ENCODE measurements around the gene AKAP3.

AKAP3 gene

DNA sequence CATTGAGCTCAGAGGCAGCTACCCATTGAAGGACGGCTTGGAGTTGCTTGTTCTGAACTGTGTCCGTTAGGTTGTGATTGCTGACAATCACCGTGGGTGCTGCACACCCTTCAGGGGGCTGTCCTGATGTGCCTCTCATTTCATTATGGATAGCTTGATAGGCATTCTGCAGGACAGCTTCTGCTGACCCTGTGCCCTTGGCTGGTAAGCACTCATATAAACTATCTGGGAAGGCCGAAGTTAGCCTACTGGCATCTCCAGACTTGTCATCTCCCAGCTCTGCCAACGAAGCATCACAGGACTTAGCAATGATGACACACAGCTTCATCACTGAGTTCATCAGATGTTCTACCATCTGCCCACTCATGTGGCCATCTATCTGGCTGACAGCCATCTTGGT lies 22.3 kb downstream of the AKAP3 start:
- H3K9me3 ChIP-seq (ENCODE audit: insufficient read depth, low read length), result no peaks in the 10 kb centered on the region
- H3F3A ChIP-seq (ENCODE audit: insufficient read depth), result no peaks in the 10 kb centered on the region
- no peaks in the 10 kb centered on the region for H3K36me3 ChIP-seq (ENCODE audit: low read length)
- no peaks in the 10 kb centered on the region for H3K79me2 ChIP-seq (ENCODE audit: insufficient read depth, low read length)
- H2AFZ ChIP-seq (ENCODE audit: low read depth, low read length, severe bottlenecking), result no peak overlapping the region
- no peak overlapping the region for H3K27ac ChIP-seq (ENCODE audit: low read depth, low read length)
- H3K9ac ChIP-seq (ENCODE audit: low read length), result no peak overlapping the region
- no peak for TF ChIP-seq EZH2phosphoT487 (conservative IDR thresholded peaks at IDR 0.05; ENCODE audit: low read length)
- TF ChIP-seq, protein P1, sequence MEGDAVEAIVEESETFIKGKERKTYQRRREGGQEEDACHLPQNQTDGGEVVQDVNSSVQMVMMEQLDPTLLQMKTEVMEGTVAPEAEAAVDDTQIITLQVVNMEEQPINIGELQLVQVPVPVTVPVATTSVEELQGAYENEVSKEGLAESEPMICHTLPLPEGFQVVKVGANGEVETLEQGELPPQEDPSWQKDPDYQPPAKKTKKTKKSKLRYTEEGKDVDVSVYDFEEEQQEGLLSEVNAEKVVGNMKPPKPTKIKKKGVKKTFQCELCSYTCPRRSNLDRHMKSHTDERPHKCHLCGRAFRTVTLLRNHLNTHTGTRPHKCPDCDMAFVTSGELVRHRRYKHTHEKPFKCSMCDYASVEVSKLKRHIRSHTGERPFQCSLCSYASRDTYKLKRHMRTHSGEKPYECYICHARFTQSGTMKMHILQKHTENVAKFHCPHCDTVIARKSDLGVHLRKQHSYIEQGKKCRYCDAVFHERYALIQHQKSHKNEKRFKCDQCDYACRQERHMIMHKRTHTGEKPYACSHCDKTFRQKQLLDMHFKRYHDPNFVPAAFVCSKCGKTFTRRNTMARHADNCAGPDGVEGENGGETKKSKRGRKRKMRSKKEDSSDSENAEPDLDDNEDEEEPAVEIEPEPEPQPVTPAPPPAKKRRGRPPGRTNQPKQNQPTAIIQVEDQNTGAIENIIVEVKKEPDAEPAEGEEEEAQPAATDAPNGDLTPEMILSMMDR (IDR thresholded peaks at IDR 0.05; ENCODE audit: insufficient read depth, low read length, poor library complexity, severe bottlenecking), result no peak
- H4K20me1 ChIP-seq (ENCODE audit: low read depth, low read length), result no peaks in the 10 kb centered on the region
- no peaks in the 10 kb centered on the region for H3K9me2 ChIP-seq (replicated peaks; ENCODE audit: insufficient read depth, low read length)
- H3K27me3 ChIP-seq (ENCODE audit: low read length), result no peaks in the 10 kb centered on the region
- H3K4me2 ChIP-seq (ENCODE audit: low read depth, low read length, poor library complexity, severe bottlenecking), result no peak overlapping the region
- H3K4me3 ChIP-seq (ENCODE audit: insufficient read depth, low read length, poor library complexity, severe bottlenecking), result no peak overlapping the region

- H3F3A ChIP-seq (ENCODE audit: insufficient read depth), result no peaks in the 10 kb centered on the region
- no peaks in the 10 kb centered on the region for H4K20me1 ChIP-seq (ENCODE audit: low read depth, low read length)
- H3K9ac ChIP-seq (ENCODE audit: low read length), result no peak overlapping the region
- H3K9me2 ChIP-seq (replicated peaks; ENCODE audit: insufficient read depth, low read length), result no peaks in the 10 kb centered on the region
- no peaks in the 10 kb centered on the region for H3K27me3 ChIP-seq (ENCODE audit: low read length)
- no peak overlapping the region for H3K4me3 ChIP-seq (ENCODE audit: insufficient read depth, low read length, poor library complexity, severe bottlenecking)
- H3K4me2 ChIP-seq (ENCODE audit: low read depth, low read length, poor library complexity, severe bottlenecking), result no peak overlapping the region
- TF ChIP-seq, protein P1 (IDR thresholded peaks at IDR 0.05; ENCODE audit: insufficient read depth, low read length, poor library complexity, severe bottlenecking), result no peak
- no peak for TF ChIP-seq EZH2phosphoT487 (conservative IDR thresholded peaks at IDR 0.05; ENCODE audit: low read length)
- no peak overlapping the region for H2AFZ ChIP-seq (ENCODE audit: low read depth, low read length, severe bottlenecking)
- H3K27ac ChIP-seq (ENCODE audit: low read depth, low read length), result no peak overlapping the region
- H3K36me3 ChIP-seq (ENCODE audit: low read length), result no peaks in the 10 kb centered on the region
- H3K79me2 ChIP-seq (ENCODE audit: insufficient read depth, low read length), result no peaks in the 10 kb centered on the region
- H3K9me3 ChIP-seq (ENCODE audit: insufficient read depth, low read length), result no peaks in the 10 kb centered on the region
These were observed 27.3 kb downstream of the AKAP3 start for GRCh38 chr12:4621511-4621910.

DNA sequence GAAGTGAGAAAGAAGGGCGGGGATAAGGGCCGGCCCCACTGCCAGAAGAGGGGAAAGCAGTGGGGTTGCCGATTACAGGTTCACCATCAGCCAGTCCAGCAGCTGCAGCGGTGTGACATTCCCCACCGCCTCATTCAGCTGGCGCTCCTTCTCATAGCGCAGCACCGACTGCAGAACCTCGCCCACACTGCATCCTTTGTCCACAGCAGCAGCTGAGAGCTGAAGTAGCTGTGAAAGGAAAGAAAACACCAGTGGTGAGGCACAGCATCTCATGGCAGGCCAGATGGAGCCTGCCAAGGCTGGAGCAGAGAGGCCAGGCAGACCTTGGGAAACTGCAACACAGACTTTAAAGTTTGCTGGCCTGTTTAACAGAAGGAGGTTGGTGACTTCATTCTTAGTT lies 33.2 kb downstream of the AKAP3 start:
- no peak overlapping the region for H2AFZ ChIP-seq (ENCODE audit: low read depth, low read length, severe bottlenecking)
- no peak for TF ChIP-seq EZH2phosphoT487 (conservative IDR thresholded peaks at IDR 0.05; ENCODE audit: low read length)
- TF ChIP-seq, protein P1 (IDR thresholded peaks at IDR 0.05; ENCODE audit: insufficient read depth, low read length, poor library complexity, severe bottlenecking), result no peak
- H3K27ac ChIP-seq (ENCODE audit: low read depth, low read length), result no peak overlapping the region
- no peaks in the 10 kb centered on the region for H3F3A ChIP-seq (ENCODE audit: insufficient read depth)
- H3K27me3 ChIP-seq (ENCODE audit: low read length), result no peaks in the 10 kb centered on the region
- H3K9me2 ChIP-seq (replicated peaks; ENCODE audit: insufficient read depth, low read length), result no peaks in the 10 kb centered on the region
- no peaks in the 10 kb centered on the region for H3K79me2 ChIP-seq (ENCODE audit: insufficient read depth, low read length)
- no peaks in the 10 kb centered on the region for H3K36me3 ChIP-seq (ENCODE audit: low read length)
- no peaks in the 10 kb centered on the region for H4K20me1 ChIP-seq (ENCODE audit: low read depth, low read length)
- no peak overlapping the region for H3K4me3 ChIP-seq (ENCODE audit: insufficient read depth, low read length, poor library complexity, severe bottlenecking)
- H3K9ac ChIP-seq (ENCODE audit: low read length), result no peak overlapping the region
- no peaks in the 10 kb centered on the region for H3K9me3 ChIP-seq (ENCODE audit: insufficient read depth, low read length)
- H3K4me2 ChIP-seq (ENCODE audit: low read depth, low read length, poor library complexity, severe bottlenecking), result no peak overlapping the region
